Neural progenitor cell (in vitro differentiated cells): ENCODE results near the gene TNRC6C.
A peak's percentile ranks its signal among the peaks of the same experiment; 100 is the strongest.

Source experiments
- EZH2 ChIP-seq: fragments of 200-600 bp; sonication (generic); IDR thresholded peaks from 2 replicates; pipeline ENCODE4 v1.6.1; 2017; ENCODE audit warnings: antibody characterized with exemption, mild to moderate bottlenecking, moderate library complexity
- EZH2phosphoT487 ChIP-seq: fragments of 200-600 bp; sonication (generic); IDR thresholded peaks from 2 replicates; pipeline ENCODE4 v1.6.1; 2017; ENCODE audit warnings: antibody characterized with exemption
- TF ChIP-seq, protein P1 (sequence below): fragments of 200-600 bp; sonication (generic); IDR thresholded peaks from 2 replicates; pipeline ENCODE4 v1.5.1; 2017; ENCODE audit warnings: antibody characterized with exemption, mild to moderate bottlenecking

DNA sequence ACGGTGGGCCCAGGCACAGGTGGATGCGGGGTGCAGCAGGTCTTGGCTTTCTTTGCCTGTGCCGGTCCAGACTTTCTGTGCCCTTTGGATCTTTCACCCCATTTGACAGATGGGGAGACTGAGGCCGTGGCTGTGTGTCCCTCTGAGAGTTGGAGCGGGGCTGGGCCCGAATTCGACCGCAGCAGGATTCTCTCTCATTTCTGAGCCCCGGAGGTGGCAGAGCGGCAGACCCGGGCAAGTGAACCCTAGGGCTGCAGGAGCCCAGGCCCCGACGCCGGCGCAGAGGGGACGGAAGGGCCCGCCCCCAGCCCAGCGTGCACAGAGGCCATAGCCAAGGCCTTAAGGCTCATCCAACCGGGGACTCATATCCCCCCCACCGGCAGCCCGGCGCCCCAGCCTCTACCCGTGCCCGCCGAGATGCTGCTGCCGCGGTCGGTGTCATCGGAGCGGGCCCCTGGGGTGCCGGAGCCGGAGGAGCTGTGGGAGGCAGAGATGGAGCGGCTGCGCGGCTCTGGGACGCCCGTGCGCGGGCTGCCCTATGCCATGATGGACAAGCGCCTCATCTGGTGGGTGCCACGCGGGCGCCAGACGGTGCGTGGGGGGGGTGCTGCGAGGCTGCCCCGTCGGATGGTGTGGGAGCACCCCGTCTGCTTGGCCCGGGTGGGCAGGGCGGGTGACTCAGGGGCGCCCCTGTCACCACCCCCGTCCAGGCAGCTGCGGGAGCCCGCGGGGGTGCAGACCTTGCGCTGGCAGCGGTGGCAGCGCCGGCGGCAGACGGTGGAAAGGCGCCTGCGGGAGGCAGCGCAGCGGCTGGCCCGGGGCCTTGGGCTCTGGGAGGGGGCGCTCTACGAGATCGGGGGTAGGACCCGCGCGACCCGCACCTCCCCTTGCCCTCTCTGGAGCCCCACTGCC is 172.9 kb downstream of the TNRC6C start:
- TF ChIP-seq, protein P1, sequence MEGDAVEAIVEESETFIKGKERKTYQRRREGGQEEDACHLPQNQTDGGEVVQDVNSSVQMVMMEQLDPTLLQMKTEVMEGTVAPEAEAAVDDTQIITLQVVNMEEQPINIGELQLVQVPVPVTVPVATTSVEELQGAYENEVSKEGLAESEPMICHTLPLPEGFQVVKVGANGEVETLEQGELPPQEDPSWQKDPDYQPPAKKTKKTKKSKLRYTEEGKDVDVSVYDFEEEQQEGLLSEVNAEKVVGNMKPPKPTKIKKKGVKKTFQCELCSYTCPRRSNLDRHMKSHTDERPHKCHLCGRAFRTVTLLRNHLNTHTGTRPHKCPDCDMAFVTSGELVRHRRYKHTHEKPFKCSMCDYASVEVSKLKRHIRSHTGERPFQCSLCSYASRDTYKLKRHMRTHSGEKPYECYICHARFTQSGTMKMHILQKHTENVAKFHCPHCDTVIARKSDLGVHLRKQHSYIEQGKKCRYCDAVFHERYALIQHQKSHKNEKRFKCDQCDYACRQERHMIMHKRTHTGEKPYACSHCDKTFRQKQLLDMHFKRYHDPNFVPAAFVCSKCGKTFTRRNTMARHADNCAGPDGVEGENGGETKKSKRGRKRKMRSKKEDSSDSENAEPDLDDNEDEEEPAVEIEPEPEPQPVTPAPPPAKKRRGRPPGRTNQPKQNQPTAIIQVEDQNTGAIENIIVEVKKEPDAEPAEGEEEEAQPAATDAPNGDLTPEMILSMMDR: no peak
- no peak for TF ChIP-seq EZH2
- TF ChIP-seq EZH2phosphoT487: peak; percentile 69
